GM12878 (cell line): ENCODE data around the gene HNRNPA1.

Source experiments
- BCL3 ChIP-seq: IDR thresholded peaks from 2 replicates; pipeline ENCODE4 v1.6.1; 2011; ENCODE audit warnings: borderline replicate concordance, low read depth, mild to moderate bottlenecking, moderate library complexity, low read length; ENCODE audit not compliant: insufficient read depth, poor library complexity, severe bottlenecking
- DPF2 ChIP-seq: fragments of 450-650 bp; IDR thresholded peaks from 2 replicates; pipeline ENCODE4 v1.6.1; 2017; ENCODE audit warnings: mild to moderate bottlenecking
- EP300 ChIP-seq, 2 experiments: fragments of 150-350 bp in 1 of 2; IDR thresholded peaks; 2 replicates each; pipeline ENCODE4 v1.6.1; 2011 to 2012; ENCODE audit warnings: low read depth in 2 of 2, low read length in 2 of 2, borderline replicate concordance in 1 of 2, improper control_type of control experiment in 1 of 2, inconsistent platforms in 1 of 2; ENCODE audit not compliant: control insufficient read depth in 1 of 2
- EZH2 ChIP-seq: IDR thresholded peaks from 2 replicates; pipeline ENCODE4 v1.6.1; 2012; ENCODE audit warnings: low read depth, mild to moderate bottlenecking, control low read depth, inconsistent platforms, low read length, borderline replicate concordance; ENCODE audit not compliant: control insufficient read depth
- NR2C2 ChIP-seq: IDR thresholded peaks from 2 replicates; pipeline ENCODE4 v1.6.1; 2011; ENCODE audit warnings: borderline replicate concordance, low read depth; ENCODE audit not compliant: control insufficient read depth, insufficient read length
- POLR2A ChIP-seq: IDR thresholded peaks from 2 replicates; pipeline ENCODE4 v1.6.1; 2011; ENCODE audit warnings: low read depth, mild to moderate bottlenecking, low read length
- POLR2AphosphoS5 ChIP-seq: IDR thresholded peaks from 2 replicates; pipeline ENCODE4 v1.6.1; 2011; ENCODE audit warnings: mild to moderate bottlenecking, low read length, inconsistent platforms
- SREBF1 ChIP-seq: IDR thresholded peaks from 2 replicates; pipeline ENCODE4 v1.6.1; 2012; ENCODE audit warnings: mild to moderate bottlenecking, low read length
- SRF ChIP-seq, 2 experiments: IDR thresholded peaks; 2 replicates each; pipeline ENCODE4 v1.6.1; 2011; ENCODE audit warnings: low read depth in 2 of 2, low read length in 2 of 2, mild to moderate bottlenecking in 1 of 2, moderate library complexity in 1 of 2
- USF2 ChIP-seq: IDR thresholded peaks from 2 replicates; pipeline ENCODE4 v1.6.1; 2011; ENCODE audit warnings: low read depth, low read length, improper control_type of control experiment, borderline replicate concordance
- YY1 ChIP-seq: IDR thresholded peaks from 2 replicates; pipeline ENCODE4 v1.6.1; 2011; ENCODE audit warnings: low read depth, mild to moderate bottlenecking, low read length
- ZBED1 ChIP-seq: IDR thresholded peaks from 2 replicates; pipeline ENCODE4 v1.6.1; 2016; ENCODE audit warnings: borderline replicate concordance
- TF ChIP-seq, protein P1 (sequence below), 3 experiments: IDR thresholded peaks in 2 of 3; conservative IDR thresholded peaks in 1 of 3; 2 replicates each; pipeline ENCODE4 v1.5.1; 2011; ENCODE audit warnings: low read depth in 3 of 3, low read length in 3 of 3, mild to moderate bottlenecking in 3 of 3, control low read depth in 2 of 3, moderate library complexity in 2 of 3, inconsistent platforms in 1 of 3, mixed read lengths in 1 of 3; ENCODE audit not compliant: control insufficient read depth in 2 of 3, insufficient read depth in 1 of 3; ENCODE audit errors: extremely low read depth in 1 of 3
- TF ChIP-seq, protein P2 (sequence below): fragments of 450-650 bp; IDR thresholded peaks from 2 replicates; pipeline ENCODE4 v1.6.1; 2016; ENCODE audit warnings: mild to moderate bottlenecking, moderate library complexity, borderline replicate concordance

- no peak for TF ChIP-seq EP300 (IDR thresholded peaks at IDR 0.05; ENCODE audit: borderline replicate concordance in 1 of 2, control insufficient read depth in 1 of 2, low read depth in 2 of 2, low read length in 2 of 2)
- TF ChIP-seq USF2 = no peak
- no peak for TF ChIP-seq POLR2AphosphoS5
- TF ChIP-seq BCL3 = no peak
- TF ChIP-seq, protein P1, sequence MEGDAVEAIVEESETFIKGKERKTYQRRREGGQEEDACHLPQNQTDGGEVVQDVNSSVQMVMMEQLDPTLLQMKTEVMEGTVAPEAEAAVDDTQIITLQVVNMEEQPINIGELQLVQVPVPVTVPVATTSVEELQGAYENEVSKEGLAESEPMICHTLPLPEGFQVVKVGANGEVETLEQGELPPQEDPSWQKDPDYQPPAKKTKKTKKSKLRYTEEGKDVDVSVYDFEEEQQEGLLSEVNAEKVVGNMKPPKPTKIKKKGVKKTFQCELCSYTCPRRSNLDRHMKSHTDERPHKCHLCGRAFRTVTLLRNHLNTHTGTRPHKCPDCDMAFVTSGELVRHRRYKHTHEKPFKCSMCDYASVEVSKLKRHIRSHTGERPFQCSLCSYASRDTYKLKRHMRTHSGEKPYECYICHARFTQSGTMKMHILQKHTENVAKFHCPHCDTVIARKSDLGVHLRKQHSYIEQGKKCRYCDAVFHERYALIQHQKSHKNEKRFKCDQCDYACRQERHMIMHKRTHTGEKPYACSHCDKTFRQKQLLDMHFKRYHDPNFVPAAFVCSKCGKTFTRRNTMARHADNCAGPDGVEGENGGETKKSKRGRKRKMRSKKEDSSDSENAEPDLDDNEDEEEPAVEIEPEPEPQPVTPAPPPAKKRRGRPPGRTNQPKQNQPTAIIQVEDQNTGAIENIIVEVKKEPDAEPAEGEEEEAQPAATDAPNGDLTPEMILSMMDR (IDR thresholded peaks at IDR 0.05 in 2 of 3, conservative IDR thresholded peaks at IDR 0.05 in 1 of 3; ENCODE audit: control insufficient read depth in 2 of 3, extremely low read depth in 1 of 3, insufficient read depth in 1 of 3, low read depth in 3 of 3, low read length in 3 of 3) = no peak
- TF ChIP-seq POLR2A = no peak
- TF ChIP-seq YY1 = no peak
- TF ChIP-seq EZH2 = no peak
- no peak for TF ChIP-seq SRF (IDR thresholded peaks at IDR 0.05; ENCODE audit: low read depth in 2 of 2, low read length in 2 of 2)
- no peak for TF ChIP-seq SREBF1
- TF ChIP-seq, protein P2, sequence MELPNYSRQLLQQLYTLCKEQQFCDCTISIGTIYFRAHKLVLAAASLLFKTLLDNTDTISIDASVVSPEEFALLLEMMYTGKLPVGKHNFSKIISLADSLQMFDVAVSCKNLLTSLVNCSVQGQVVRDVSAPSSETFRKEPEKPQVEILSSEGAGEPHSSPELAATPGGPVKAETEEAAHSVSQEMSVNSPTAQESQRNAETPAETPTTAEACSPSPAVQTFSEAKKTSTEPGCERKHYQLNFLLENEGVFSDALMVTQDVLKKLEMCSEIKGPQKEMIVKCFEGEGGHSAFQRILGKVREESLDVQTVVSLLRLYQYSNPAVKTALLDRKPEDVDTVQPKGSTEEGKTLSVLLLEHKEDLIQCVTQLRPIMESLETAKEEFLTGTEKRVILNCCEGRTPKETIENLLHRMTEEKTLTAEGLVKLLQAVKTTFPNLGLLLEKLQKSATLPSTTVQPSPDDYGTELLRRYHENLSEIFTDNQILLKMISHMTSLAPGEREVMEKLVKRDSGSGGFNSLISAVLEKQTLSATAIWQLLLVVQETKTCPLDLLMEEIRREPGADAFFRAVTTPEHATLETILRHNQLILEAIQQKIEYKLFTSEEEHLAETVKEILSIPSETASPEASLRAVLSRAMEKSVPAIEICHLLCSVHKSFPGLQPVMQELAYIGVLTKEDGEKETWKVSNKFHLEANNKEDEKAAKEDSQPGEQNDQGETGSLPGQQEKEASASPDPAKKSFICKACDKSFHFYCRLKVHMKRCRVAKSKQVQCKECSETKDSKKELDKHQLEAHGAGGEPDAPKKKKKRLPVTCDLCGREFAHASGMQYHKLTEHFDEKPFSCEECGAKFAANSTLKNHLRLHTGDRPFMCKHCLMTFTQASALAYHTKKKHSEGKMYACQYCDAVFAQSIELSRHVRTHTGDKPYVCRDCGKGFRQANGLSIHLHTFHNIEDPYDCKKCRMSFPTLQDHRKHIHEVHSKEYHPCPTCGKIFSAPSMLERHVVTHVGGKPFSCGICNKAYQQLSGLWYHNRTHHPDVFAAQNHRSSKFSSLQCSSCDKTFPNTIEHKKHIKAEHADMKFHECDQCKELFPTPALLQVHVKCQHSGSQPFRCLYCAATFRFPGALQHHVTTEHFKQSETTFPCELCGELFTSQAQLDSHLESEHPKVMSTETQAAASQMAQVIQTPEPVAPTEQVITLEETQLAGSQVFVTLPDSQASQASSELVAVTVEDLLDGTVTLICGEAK = no peak
- no peak for TF ChIP-seq DPF2
- TF ChIP-seq ZBED1 = no peak
- no peak for TF ChIP-seq NR2C2
These were observed 53.0 kb downstream of the HNRNPA1 start for GRCh38 chr12:54333420-54334034.
